HG03460 (cell line): ENCODE data around the gene PHPT1.

ENCODE experiments used
- ATAC-seq: cut with Tn5 transposase; IDR thresholded peaks from one replicate; pipeline ENCODE4 v1.9.1; 2021; ENCODE audit not compliant: unreplicated experiment

Gene PHPT1

DNA sequence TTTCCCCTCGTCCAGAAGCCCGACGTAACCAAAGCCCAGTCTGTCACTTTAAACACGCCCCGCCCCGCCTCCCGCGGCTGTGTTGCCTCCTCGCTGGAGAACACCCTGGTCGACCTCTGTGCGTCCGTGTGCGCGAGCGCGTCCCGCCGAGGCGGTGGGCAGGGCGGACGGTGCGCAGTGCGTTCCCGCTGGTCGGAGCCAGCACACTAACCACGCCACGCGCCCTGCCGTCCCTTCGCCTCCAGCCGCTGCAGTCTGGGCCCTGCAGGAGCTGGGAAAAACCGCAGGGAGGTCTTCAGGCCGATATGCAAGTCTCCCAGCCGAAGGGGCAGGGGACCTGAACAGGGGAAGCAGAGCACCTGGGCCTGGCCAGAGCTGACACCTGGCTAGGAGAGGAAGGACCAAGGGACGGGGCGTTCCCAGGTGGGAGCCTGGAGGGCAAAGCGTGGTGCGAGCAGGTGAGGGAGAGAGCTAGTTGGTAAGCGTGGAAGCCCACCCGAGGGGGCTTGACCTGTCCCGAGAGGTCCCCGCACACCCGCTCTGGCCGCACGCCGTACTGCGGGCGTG, 1.3 kb upstream of the PHPT1 start:
- ATAC-seq, result peak; percentile 30

DNA sequence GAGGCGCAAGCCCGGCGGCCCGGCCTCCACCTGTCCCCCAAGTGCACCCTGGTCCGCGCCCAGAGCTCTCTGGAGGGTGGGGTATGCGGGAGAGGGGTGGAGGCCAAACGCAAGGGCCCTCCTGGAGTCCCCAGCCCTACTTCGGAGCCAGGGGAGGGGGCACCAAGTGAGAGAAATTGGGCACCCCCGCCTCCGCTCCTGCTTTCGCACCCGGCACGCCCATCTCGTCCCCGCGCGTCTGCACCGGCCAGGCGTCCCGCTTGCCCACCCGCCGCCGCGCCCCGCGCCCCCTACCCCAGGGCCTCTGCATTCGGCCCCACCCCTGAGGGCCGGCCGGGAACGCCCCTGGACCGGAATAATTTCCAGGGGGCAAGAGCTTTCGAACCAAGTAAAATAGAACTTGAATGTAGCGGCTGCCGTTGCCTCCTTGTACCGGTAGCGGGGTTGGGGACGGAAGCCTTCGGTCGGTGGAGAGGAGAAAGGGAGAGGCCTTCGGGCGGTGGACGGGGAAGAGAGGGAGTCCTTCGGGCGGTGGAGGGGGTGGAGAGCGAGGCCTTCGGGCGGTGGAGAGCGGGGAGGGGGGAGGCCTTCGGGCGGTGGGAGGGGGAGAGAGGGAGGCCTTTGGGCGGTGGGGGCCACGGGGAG, 694 bp upstream of the PHPT1 start:
- ATAC-seq, result no peak

DNA sequence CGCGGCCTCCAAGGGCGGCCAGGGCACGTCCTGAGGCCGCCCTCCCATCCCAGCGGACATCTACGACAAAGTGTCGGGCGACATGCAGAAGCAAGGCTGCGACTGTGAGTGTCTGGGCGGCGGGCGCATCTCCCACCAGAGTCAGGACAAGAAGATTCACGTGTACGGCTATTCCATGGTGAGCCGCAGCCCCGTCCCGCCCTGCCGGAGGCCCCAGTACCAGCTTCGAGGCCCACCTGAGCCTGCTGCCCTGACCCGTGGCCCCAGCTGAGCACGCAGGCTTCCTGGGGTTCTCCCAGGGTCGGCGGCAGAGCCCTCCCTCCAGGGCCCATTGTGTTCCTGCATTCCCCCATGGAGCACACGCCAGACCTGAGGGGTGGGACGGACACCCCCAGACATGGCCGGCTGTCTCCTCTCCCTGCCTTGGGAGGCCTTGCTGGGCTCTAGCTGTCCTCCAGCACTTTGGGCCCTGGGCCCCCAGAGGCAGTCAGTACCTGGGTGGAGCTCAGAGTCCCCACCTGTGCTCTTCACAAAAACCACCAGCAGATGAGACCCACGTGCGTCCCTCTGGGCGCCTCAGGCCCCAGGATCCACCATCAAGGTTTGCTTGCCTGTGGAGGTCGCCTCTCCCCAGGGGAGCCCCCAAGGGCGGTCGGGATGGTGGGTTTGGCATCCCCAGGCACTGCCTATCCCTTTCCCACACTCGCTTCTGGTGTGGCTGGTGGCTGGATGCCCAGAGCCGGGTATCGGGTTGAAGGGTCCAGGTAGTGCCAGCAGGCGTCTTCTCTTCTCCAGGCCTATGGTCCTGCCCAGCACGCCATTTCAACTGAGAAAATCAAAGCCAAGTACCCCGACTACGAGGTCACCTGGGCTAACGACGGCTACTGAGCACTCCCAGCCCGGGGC, 1.0 kb downstream of the PHPT1 start:
- no peak for ATAC-seq

DNA sequence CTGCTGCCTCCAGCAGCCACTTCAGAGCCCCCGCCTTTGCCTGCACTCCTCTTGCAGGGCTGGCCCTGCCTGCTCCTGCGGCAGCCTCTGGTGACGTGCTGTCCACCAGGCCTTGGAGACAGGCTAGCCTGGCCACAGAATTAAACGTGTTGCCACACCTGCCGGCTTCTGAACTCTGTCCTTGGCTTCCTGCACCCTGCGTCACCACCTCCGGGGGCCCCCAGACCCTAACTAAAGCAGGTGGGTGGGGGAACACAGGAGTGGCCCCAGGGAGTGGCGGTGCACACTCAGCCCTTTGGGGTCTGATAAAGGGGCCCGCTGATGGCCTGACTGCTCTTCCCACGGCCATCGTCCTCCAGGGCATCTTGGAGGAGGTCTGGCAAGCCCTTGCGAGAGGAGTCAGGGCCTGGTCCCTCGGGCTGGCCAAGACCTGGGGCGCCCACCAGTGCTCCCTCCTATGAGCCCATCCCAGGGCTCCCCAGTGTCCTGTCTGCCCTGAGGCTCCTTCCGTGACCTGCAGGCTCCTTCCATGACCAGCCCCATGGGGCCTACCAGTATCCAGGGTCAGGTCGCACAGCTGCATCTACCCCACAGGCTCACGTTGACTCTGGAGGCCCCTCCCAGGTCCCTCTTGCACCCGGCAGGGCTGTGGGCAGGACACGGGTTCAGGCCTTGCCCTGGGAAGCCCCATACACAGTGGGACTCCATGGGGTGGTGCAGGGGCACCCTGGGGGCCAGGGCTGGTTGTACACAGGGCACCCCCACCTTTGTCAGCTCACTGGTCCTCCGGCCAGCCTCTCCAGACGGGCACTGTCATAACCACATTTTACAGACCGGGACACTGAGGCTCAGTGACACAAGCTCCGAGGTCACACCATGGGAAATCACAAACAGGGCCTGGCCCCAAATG, 1.9 kb downstream of the PHPT1 start:
- ATAC-seq, result no peak

DNA sequence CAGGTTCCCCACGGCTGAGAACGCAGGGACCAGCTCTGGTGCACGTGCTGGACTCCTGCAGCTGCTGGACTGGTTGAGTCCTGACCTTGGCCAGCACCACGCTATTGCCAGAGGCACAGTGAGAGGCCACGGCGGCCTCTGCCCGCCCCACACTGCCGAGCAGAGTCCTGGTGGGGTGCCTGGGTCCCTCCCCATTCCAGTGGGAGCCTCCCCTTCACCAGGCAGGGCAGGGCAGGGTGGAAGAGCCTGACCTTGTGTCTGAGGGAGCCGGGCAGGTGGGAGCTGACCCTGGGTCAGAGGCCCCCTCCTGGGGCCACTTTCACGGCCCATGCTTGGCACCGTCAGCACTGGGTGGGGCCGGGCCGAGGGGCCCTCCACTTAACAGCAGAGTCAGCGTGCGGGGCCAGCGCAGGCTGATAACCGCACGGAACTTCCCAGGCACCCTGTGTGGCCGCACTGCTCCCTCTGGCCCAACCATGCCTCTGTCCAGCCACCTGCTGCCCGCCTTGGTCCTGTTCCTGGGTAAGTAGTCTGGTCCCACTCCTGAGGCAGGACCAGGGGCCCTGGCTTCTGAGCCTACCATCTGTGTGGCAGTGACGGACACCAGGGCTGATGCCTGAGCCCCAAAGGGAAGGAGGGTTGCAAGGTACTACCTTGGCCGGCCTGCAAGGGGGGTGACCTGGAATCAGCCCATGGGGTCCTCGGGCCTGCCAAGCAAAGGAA, 2.9 kb downstream of the PHPT1 start, which contains the start of gene MAMDC4:
MAMDC4 (plus strand) TSS at position 406 of the 723 bp plus-strand sequence; CDS start at position 477, 71 bp downstream.
- no peak for ATAC-seq

DNA sequence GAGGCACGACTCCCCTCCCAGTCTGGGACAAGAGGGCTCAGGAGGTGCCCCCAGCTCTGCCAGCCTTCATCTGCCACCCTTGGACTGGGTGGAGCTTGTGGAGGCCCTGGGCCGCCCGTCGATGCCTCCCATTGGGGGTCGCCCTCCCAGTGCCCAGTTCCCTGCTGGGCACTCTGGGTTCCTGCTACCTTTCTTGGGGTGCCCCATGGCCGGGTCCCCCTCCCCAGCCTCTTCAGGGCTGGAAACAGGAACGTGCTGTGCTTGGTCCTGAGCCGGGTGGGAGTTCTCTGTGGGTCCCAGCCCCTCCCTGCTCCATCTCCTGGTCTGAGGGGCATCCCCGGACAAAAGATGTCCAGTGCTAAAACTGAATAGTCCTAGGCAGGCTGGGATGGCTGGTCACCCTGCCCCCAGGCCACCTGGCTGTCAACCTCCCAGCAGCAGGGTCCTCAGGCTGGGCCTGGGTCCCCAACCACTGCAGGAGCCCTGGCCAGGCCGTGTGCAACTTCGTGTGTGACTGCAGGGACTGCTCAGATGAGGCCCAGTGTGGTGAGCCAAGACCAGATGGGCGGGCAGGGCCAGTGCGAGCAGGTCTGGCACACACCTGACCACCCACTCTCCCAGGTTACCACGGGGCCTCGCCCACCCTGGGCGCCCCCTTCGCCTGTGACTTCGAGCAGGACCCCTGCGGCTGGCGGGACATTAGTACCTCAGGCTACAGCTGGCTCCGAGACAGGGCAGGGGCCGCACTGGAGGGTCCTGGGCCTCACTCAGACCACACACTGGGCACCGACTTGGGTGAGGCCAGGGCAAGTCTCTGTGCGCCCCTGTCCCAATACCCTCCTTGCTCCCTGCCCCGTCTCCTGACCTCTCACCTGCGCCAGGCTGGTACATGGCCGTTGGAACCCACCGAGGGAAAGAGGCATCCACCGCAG, 3.7 kb downstream of the PHPT1 start:
- ATAC-seq, result no peak

DNA sequence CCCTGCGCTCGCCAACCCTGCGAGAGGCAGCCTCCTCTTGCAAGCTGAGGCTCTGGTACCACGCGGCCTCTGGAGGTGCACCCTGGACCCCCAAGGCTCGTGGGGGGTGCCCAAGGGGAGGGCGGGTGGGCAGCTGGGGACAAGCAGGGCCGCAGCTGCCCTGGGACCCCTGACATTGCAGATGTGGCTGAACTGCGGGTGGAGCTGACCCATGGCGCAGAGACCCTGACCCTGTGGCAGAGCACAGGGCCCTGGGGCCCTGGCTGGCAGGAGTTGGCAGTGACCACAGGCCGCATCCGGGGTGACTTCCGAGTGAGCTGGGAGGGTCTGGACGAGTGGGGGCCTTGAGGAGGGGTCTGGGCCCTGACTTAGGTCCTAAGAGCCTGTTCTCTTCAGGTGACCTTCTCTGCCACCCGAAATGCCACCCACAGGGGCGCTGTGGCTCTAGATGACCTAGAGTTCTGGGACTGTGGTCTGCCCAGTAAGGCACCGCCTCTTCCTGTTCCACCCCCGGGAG, 4.4 kb downstream of the PHPT1 start:
- ATAC-seq, result no peak

DNA sequence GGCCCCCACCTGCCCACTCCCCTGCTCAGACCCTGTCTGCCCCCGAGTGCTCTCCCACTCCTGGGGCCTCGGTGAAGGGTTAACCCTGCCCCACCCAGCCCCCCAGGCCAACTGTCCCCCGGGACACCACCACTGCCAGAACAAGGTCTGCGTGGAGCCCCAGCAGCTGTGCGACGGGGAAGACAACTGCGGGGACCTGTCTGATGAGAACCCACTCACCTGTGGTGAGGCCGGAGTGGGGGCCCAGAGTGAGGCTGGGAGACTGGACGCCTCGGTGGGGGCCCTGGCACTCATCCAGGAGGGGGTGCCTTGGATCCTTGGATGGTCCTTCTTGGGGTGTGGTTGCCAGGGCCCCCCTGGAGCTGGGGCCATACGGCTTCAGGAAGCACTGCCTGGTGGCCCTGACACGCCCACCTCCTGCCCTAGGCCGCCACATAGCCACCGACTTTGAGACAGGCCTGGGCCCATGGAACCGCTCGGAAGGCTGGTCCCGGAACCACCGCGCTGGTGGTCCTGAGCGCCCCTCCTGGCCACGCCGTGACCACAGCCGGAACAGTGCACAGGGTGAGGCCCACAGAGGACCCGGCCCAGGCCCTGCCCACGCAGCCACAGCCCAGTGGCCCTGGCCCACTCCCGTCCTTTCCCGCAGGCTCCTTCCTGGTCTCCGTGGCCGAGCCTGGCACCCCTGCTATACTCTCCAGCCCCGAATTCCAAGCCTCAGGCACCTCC, 5.1 kb downstream of the PHPT1 start:
- no peak for ATAC-seq

DNA sequence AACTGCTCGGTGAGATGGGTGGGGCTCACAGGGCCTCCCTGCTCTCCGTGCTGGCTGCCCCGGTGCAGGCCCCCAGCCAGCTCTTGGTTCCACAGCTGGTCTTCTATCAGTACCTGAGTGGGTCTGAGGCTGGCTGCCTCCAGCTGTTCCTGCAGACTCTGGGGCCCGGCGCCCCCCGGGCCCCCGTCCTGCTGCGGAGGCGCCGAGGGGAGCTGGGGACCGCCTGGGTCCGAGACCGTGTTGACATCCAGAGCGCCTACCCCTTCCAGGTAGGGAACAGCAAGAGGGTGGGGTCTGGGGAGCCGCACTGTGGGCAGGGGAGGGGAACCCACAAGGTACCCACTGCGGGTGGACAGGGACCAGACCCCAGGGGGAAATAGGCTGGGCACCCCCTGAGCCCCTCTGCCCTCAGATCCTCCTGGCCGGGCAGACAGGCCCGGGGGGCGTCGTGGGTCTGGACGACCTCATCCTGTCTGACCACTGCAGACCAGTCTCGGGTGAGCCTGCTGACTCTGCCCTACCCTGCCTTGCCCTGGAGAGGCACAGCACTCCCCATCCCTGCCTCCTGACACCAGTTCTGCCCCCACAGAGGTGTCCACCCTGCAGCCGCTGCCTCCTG, 5.7 kb downstream of the PHPT1 start:
- ATAC-seq, result no peak

DNA sequence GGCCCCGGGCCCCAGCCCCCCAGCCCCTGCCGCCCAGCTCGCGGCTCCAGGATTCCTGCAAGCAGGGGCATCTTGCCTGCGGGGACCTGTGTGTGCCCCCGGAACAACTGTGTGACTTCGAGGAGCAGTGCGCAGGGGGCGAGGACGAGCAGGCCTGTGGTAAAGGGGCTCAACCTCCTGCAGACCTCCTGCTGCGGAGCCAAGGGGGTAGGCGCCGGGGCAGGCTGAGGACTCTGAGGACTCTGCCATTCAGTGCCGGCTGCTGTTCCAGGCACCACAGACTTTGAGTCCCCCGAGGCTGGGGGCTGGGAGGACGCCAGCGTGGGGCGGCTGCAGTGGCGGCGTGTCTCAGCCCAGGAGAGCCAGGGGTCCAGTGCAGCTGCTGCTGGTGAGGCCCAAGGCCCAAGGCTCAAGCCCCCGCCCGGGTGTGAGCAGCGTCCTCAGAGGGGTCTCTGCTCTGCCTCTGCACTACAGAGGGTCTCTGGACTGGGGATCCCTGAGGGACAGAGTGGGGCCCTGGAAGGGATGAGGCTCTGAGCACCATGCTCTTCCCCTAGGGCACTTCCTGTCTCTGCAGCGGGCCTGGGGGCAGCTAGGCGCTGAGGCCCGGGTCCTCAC, 6.4 kb downstream of the PHPT1 start:
- ATAC-seq, result no peak

DNA sequence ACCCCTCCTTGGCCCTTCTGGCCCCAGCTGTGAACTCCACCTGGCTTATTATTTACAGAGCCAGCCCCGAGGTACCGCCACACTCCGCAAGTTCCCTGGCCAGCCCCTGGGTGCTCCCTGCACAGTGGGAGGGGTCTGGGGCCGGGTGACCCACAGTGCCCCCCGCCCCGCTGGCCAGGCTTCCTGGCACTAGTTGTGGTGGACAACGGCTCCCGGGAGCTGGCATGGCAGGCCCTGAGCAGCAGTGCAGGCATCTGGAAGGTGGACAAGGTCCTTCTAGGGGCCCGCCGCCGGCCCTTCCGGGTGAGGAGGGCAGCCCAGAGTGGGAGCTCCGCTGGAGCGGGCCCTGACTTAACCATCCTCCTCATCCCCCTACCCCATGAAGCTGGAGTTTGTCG, 6.9 kb downstream of the PHPT1 start:
- ATAC-seq, result no peak

DNA sequence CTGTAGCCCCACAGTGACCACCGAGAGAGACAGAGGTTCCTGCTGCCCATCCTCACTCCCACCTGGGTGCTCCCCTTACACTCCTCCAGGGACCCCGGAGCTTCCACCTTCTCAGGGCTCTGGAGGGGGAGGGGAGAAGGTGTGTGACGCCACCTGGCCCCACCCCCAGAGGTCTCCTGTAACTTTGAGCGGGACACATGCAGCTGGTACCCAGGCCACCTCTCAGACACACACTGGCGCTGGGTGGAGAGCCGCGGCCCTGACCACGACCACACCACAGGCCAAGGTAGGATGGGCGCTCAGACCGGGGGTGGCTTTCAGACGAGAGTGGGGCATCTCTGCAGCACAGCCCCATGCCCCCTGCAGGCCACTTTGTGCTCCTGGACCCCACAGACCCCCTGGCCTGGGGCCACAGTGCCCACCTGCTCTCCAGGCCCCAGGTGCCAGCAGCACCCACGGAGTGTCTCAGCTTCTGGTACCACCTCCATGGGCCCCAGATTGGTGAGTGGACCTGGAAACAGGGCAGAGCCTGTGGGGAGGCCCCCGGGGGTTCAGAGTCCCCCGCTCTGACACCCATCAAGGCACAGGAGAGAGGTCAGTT, 7.4 kb downstream of the PHPT1 start:
- ATAC-seq, result no peak

DNA sequence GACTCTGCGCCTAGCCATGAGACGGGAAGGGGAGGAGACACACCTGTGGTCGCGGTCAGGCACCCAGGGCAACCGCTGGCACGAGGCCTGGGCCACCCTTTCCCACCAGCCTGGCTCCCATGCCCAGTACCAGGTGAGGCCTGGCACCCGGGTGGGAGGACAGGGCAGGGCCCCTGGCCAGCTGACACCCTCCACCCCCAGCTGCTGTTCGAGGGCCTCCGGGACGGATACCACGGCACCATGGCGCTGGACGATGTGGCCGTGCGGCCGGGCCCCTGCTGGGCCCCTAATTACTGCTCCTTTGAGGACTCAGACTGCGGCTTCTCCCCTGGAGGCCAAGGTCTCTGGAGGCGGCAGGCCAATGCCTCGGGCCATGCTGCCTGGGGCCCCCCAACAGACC, 8.0 kb downstream of the PHPT1 start:
- ATAC-seq, result no peak

DNA sequence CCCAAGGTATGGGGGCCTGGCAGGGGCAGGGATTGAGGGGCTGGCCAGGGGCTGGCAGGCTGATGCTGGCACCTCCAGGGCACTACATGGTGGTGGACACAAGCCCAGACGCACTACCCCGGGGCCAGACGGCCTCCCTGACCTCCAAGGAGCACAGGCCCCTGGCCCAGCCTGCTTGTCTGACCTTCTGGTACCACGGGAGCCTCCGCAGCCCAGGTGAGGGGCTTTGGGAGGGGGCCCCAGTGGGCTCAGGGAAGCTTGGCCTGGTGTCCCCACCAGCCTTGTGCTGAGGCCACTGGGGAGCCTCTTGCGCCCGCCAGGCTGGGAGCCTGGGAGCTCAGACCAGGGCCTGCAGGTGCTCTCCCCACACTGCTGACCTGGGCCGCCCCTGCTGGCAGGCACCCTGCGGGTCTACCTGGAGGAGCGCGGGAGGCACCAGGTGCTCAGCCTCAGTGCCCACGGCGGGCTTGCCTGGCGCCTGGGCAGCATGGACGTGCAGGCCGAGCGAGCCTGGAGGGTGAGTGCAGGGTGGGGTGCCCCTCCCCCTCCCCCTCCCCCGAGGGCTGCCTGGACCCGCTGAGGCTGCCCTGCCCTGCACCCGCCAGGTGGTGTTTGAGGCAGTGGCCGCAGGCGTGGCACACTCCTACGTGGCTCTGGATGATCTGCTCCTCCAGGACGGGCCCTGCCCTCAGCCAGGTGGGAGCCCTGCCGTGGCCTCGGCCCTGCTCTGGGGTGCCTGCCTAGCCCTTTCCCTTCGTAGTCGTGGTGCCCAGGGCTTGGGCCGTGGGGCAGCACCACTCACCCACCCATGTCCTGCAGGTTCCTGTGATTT, 8.6 kb downstream of the PHPT1 start:
- no peak for ATAC-seq

DNA sequence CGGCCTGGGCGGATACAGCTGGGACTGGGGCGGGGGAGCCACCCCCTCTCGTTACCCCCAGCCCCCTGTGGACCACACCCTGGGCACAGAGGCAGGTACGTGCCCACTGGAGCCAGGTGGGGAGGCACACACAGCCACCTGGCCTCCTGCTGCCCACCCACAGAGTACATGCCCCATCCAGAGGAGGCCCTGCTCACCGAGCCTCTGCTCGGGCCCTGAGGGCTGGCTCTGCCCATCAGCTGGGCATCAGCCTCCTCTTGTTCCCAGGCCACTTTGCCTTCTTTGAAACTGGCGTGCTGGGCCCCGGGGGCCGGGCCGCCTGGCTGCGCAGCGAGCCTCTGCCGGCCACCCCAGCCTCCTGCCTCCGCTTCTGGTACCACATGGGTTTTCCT, 9.2 kb downstream of the PHPT1 start:
- no peak for ATAC-seq
